PC-9 (cell line): Measurements from ENCODE around the gene TTC29.

ENCODE experiments used
- CTCF ChIP-seq: fragments of 200-600 bp; sonication (generic); conservative IDR thresholded peaks from 2 replicates; pipeline ENCODE4 v1.6.1; 2017; ENCODE audit warnings: mixed run types, antibody characterized with exemption, mild to moderate bottlenecking, moderate library complexity
- EZH2 ChIP-seq: fragments of 200-600 bp; sonication (generic); IDR thresholded peaks from 2 replicates; pipeline ENCODE4 v1.8.0; 2017; ENCODE audit warnings: antibody characterized with exemption, low read depth

DNA sequence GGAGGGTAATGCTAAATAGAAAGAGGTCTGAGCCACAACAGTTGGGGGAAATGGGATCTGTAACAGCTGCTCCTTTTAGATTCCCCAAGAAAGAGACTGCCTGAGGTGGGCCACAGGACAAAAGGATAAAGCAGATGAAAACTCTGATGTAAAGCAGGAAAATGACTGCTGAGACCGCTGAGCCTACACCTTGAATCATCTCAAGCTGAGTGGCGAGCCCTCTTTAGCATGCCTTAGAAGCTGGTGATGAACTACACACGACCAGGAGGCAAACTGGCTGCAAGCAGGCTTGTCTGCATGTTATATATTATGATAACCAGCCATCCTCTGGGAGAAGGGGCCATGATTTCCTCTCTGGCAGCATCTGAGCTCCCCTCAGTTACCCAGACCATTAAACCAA is 88.4 kb downstream of the TTC29 start:
- no peak for TF ChIP-seq CTCF
- no peak for TF ChIP-seq EZH2
